HG03575 (cell line): ENCODE measurements around the gene PPP1R7.

Experiments
- ATAC-seq: cut with Tn5 transposase; IDR thresholded peaks from one replicate; pipeline ENCODE4 v1.9.1; 2021; ENCODE audit not compliant: unreplicated experiment, insufficient number of reproducible peaks, low FRiP score; ENCODE audit errors: extremely low read depth

PPP1R7 gene

GRCh38 chr2:241137276-241138190, 12.7 kb upstream of the PPP1R7 start:
- ATAC-seq = no peak

GRCh38 chr2:241138471-241138870, 11.8 kb upstream of the PPP1R7 start:
- no peak for ATAC-seq

GRCh38 chr2:241139531-241140444, 10.5 kb upstream of the PPP1R7 start:
- no peak for ATAC-seq

- no peak for ATAC-seq
Observed at GRCh38 chr2:241140445-241140840, 9.8 kb upstream of the PPP1R7 start.

- no peak for ATAC-seq
Observed at GRCh38 chr2:241141214-241141770, 9.0 kb upstream of the PPP1R7 start.

- no peak for ATAC-seq
Observed at GRCh38 chr2:241142063-241142462, 8.2 kb upstream of the PPP1R7 start.

- no peak for ATAC-seq
Observed at GRCh38 chr2:241142593-241142992, 7.7 kb upstream of the PPP1R7 start.

- ATAC-seq = no peak
Observed at GRCh38 chr2:241146286-241146685, 4.0 kb upstream of the PPP1R7 start.

- ATAC-seq = no peak
Observed at GRCh38 chr2:241147336-241147735, 2.9 kb upstream of the PPP1R7 start.

- no peak for ATAC-seq
Observed at GRCh38 chr2:241148239-241148638, 2.0 kb upstream of the PPP1R7 start.

GRCh38 chr2:241148891-241149674, 1.2 kb upstream of the PPP1R7 start, which contains the start of gene PASK:
TSS of gene PASK (minus strand) at chr2:241149472. CDS start at chr2:241143032, 6,440 bp downstream.
- ATAC-seq = peak; percentile 41

GRCh38 chr2:241149675-241149924, 667 bp upstream of the PPP1R7 start:
- no peak for ATAC-seq

GRCh38 chr2:241150660-241151530, 628 bp downstream of the PPP1R7 start:
- ATAC-seq = no peak

GRCh38 chr2:241151934-241152660, 1.8 kb downstream of the PPP1R7 start:
- ATAC-seq = no peak

GRCh38 chr2:241153616-241154015, 3.3 kb downstream of the PPP1R7 start:
- ATAC-seq = no peak

GRCh38 chr2:241154915-241155314, 4.6 kb downstream of the PPP1R7 start:
- no peak for ATAC-seq

- ATAC-seq = no peak
Observed at GRCh38 chr2:241155936-241156335, 5.7 kb downstream of the PPP1R7 start.
